HFFc6 (cell line): ENCODE results near the gene ATRAID. TPM values are rescaled to one million over a fixed set of nuclear protein-coding genes. Genes with fewer than 3 reads are reported as not detected.

Experiments used
- DNase-seq: peaks from one replicate; pipeline ENCODE4 v3.0.0-alpha.2; 2018
- H3K27ac Mint-ChIP-seq: 2 replicates; pipeline ENCODE4 v1.8.0; 2020; ENCODE audit warnings: mild to moderate bottlenecking, mixed read lengths
- H3K27me3 Mint-ChIP-seq: 2 replicates; pipeline ENCODE4 v1.8.0; 2021; ENCODE audit warnings: mild to moderate bottlenecking, moderate library complexity, mixed read lengths; ENCODE audit not compliant: insufficient read depth
- H3K36me3 Mint-ChIP-seq: 2 replicates; pipeline ENCODE4 v1.8.0; 2021; ENCODE audit warnings: low read depth, mixed read lengths
- H3K4me1 Mint-ChIP-seq: 2 replicates; pipeline ENCODE4 v1.8.0; 2020; ENCODE audit warnings: low read depth, mixed read lengths
- H3K4me3 Mint-ChIP-seq: 2 replicates; pipeline ENCODE4 v1.8.0; 2020; ENCODE audit warnings: mild to moderate bottlenecking, moderate library complexity, mixed read lengths
- H3K9me3 Mint-ChIP-seq: 2 replicates; pipeline ENCODE4 v1.8.0; 2020; ENCODE audit warnings: mild to moderate bottlenecking, mixed read lengths
- total RNA-seq, 6 experiments: library from RNA; stranded (reverse); fragmentation: NEBNext Ultra II Directional; extraction: Animal tissue kit (Norgen Biotek cat#: 25700); gene quantifications; 2 replicates in 1 of 6; 3 replicates in 5 of 6; pipeline ENCODE4 v1.2.3, GENCODE V29; 2021
- TF ChIP-seq, protein P1 (sequence below): fragments of 200-600 bp; sonication (generic); IDR thresholded peaks from 2 replicates; pipeline ENCODE4 v1.5.0; 2021; ENCODE audit warnings: antibody characterized with exemption, mild to moderate bottlenecking

Gene ATRAID
- total RNA-seq, 6 experiments from 2014 or later: 98.8 to 123 (median 116) TPM

GRCh38 chr2:27199241-27199640 lies 12.6 kb upstream of the ATRAID start:
- DNase-seq: no peak
- TF ChIP-seq, protein P1, sequence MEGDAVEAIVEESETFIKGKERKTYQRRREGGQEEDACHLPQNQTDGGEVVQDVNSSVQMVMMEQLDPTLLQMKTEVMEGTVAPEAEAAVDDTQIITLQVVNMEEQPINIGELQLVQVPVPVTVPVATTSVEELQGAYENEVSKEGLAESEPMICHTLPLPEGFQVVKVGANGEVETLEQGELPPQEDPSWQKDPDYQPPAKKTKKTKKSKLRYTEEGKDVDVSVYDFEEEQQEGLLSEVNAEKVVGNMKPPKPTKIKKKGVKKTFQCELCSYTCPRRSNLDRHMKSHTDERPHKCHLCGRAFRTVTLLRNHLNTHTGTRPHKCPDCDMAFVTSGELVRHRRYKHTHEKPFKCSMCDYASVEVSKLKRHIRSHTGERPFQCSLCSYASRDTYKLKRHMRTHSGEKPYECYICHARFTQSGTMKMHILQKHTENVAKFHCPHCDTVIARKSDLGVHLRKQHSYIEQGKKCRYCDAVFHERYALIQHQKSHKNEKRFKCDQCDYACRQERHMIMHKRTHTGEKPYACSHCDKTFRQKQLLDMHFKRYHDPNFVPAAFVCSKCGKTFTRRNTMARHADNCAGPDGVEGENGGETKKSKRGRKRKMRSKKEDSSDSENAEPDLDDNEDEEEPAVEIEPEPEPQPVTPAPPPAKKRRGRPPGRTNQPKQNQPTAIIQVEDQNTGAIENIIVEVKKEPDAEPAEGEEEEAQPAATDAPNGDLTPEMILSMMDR: no peak
- Mint-ChIP-seq H3K4me3 (no peak overlapping the region), H3K27me3 (no peaks in the 10 kb centered on the region; the same call in 1 of the 2 replicates), H3K4me1 (no peaks in the 10 kb centered on the region), H3K9me3 (no peaks in the 10 kb centered on the region), H3K27ac (no peak overlapping the region), H3K36me3 (peaks cover 6% of the 10 kb centered on the region; the same call in 1 of the 2 replicates)

DNA sequence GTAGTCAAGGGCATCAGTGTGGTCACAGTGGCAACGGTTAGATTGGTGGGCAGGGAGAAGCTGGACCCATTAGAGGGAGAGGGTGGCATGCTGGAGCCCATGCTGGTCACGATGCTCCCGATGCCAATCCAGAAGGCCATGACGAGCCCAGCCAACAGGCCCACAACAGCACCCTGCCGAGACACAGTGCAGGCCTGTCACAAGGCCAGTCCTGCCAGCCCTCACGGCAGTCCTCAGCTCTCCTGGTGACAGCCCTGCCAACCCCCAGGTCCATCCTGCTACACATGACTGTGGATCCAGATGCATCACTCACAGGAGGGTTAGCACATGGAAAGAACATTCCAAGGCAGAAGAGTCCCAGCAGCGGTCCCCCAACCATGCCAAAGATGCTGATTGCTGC lies 10.2 kb upstream of the ATRAID start:
- H3K27me3 Mint-ChIP-seq: no peaks in the 10 kb centered on the region; the same call in 1 of the 2 replicates
- TF ChIP-seq, protein P1: no peak
- no peak for DNase-seq
- no peaks in the 10 kb centered on the region for H3K9me3 Mint-ChIP-seq
- H3K27ac Mint-ChIP-seq: no peak overlapping the region
- no peaks in the 10 kb centered on the region for H3K4me1 Mint-ChIP-seq
- no peak overlapping the region for H3K4me3 Mint-ChIP-seq
- H3K36me3 Mint-ChIP-seq: peaks cover 11% of the 10 kb centered on the region

- peaks cover 18% of the 10 kb centered on the region for H3K36me3 Mint-ChIP-seq
- H3K4me1 Mint-ChIP-seq: no peaks in the 10 kb centered on the region
- TF ChIP-seq, protein P1: no peak
- no peak for DNase-seq
- no peaks in the 10 kb centered on the region for H3K9me3 Mint-ChIP-seq
- no peak overlapping the region for H3K27ac Mint-ChIP-seq
- no peak overlapping the region for H3K4me3 Mint-ChIP-seq
- no peaks in the 10 kb centered on the region; the same call in none of the 2 replicates for H3K27me3 Mint-ChIP-seq
Observed at GRCh38 chr2:27202854-27203253, 9.0 kb upstream of the ATRAID start.

- H3K4me3 Mint-ChIP-seq: no peak overlapping the region
- H3K27me3 Mint-ChIP-seq: no peaks in the 10 kb centered on the region; the same call in none of the 2 replicates
- H3K4me1 Mint-ChIP-seq: no peaks in the 10 kb centered on the region
- no peak overlapping the region for H3K27ac Mint-ChIP-seq
- H3K36me3 Mint-ChIP-seq: peaks cover 21% of the 10 kb centered on the region
- TF ChIP-seq, protein P1: no peak
- H3K9me3 Mint-ChIP-seq: no peaks in the 10 kb centered on the region
- no peak for DNase-seq
Observed at GRCh38 chr2:27203741-27204140, 8.1 kb upstream of the ATRAID start.

DNA sequence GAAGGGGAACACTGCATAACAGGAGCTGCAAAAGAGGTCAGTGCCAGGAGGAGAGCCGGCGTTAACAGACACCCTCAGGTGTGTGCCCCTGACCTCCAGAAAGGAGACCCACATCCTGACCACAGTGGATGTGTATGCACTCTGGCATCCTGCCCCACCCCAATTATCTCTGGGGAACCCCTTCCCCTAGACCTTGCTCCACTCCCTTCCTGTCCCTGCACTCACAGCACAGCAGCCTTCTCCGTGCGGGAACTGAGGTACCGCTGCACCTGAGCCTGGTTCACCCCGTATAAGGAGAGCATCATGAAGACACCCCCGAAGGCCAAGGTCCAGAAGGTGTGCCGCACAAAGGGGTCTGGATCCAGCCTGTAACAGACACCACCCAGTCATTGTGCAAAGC lies 7.3 kb upstream of the ATRAID start:
- TF ChIP-seq, protein P1: no peak
- no peak for DNase-seq
- Mint-ChIP-seq H3K27me3 (no peaks in the 10 kb centered on the region; the same call in 1 of the 2 replicates), H3K9me3 (no peaks in the 10 kb centered on the region), H3K27ac (no peak overlapping the region), H3K4me3 (no peak overlapping the region), H3K4me1 (peaks cover 6% of the 10 kb centered on the region), H3K36me3 (peaks cover 21% of the 10 kb centered on the region)

DNA sequence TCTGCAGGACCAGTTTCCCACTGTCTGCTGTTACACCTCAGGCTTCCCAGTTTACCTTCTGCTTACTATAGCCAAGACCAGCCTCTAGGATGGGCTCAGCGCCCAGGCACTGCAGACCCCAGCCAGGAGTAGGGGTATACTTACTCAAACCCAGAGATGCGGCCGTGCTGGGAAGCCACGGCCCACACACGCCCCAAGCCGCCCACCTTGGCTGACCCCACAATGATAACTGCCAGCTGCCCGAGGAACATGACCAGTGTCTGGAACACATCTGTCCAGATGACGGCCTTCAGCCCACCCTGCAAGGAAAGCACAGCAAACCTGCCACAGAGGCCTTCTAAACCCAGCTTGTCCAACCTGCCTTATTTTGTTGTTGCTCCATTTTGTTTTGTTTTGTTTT lies 6.6 kb upstream of the ATRAID start:
- Mint-ChIP-seq H3K9me3 (no peaks in the 10 kb centered on the region), H3K27me3 (no peaks in the 10 kb centered on the region; the same call in 1 of the 2 replicates), H3K27ac (no peak overlapping the region), H3K4me1 (peaks cover 12% of the 10 kb centered on the region), H3K4me3 (no peak overlapping the region), H3K36me3 (peaks cover 27% of the 10 kb centered on the region)
- DNase-seq: no peak
- TF ChIP-seq, protein P1: no peak
